Measurements from ENCODE around the gene XRCC1.
A peak's percentile ranks its signal among the peaks of the same experiment; 100 is the strongest.
"Not testable (repeated sequence)": the region's sequence is repeated elsewhere in the genome, so short reads cannot be mapped to it uniquely, and the experiment has no call there.

Gene XRCC1

DNA sequence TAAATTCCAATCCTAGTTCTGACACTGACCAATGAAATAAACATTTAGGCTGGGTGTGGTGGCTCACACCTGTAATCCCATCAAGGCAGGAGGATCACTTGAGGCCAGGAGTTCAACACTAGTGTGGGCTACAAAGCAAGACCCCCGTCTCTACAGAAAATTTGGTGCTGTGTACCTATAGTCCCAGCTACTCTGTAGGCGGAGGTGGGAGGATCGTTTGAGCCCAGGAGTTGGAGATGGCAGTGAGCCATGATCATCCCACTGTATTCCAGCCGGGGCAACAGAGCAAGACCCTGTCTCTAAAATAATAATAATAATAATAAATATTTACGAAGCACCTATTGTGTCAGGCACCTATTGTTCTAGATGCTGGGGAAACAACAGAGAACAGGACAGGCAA, 13.9 kb upstream of the XRCC1 start:
- intact Hi-C loops (cut with DNase I; ENCODE audit: low total_unique reads), result no loop called here
- Histone ChIP-seq H3K4me1 (peaks cover 0 to 14% (median 11%) of the 10 kb centered on the region in 4 donors), H3K9me3 (no peaks in the 10 kb centered on the region), H3K4me3 (no peak overlapping the region), H3K27me3 (no peaks in the 10 kb centered on the region), H3K36me3 (peaks cover 16 to 57% (median 25%) of the 10 kb centered on the region in 3 donors), H3K27ac (no peak overlapping the region)
- TF ChIP-seq, protein P1, sequence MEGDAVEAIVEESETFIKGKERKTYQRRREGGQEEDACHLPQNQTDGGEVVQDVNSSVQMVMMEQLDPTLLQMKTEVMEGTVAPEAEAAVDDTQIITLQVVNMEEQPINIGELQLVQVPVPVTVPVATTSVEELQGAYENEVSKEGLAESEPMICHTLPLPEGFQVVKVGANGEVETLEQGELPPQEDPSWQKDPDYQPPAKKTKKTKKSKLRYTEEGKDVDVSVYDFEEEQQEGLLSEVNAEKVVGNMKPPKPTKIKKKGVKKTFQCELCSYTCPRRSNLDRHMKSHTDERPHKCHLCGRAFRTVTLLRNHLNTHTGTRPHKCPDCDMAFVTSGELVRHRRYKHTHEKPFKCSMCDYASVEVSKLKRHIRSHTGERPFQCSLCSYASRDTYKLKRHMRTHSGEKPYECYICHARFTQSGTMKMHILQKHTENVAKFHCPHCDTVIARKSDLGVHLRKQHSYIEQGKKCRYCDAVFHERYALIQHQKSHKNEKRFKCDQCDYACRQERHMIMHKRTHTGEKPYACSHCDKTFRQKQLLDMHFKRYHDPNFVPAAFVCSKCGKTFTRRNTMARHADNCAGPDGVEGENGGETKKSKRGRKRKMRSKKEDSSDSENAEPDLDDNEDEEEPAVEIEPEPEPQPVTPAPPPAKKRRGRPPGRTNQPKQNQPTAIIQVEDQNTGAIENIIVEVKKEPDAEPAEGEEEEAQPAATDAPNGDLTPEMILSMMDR (IDR thresholded peaks at IDR 0.05), result no peak
- no peak for DNase-seq

DNA sequence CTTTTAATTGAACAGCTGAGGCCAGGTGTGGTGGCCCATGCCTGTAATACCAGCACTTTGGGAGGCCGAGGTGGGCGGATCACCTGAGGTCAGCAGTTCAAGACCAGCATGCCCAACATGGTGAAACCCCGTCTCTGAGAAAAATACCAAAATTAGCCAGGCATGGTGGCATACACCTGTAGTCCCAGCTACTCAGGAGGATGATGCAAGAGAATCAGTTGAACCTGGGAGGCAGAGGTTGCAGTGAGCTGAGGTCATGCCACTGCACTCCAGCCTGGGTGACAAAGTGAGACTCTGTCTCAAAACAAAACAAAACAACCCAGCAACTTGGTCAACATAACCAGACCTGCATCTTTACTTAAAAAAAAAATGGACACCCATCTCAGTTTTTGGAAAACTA, 11.7 kb upstream of the XRCC1 start:
- intact Hi-C loops (cut with DNase I; ENCODE audit: low total_unique reads); H3K4me1 ChIP-seq; DNase-seq; H3K27ac ChIP-seq; H3K27me3 ChIP-seq; H3K4me3 ChIP-seq; H3K9me3 ChIP-seq: not testable (repeated sequence)
- peaks cover 3 to 34% (median 7%) of the 10 kb centered on the region in 3 donors for H3K36me3 ChIP-seq

DNA sequence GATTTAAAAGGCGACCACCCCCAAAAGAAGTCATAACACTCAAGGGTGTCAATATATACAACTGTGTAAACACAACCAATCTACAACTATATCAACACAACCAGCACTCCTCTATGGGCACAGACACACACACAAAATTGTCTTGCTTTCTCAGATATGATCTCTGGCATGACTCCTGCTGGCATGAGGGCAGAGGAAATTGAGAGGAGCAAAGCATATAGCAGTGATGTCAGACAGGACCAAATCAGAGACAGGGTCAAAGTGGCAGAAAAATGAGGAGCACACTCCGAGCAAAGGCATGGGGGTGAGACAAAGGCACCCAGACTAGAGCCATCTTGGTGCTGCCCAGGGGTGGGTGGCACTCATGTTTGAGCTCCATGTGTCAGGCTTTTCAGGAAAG, 11.0 kb upstream of the XRCC1 start:
- no peak overlapping the region for H3K27ac ChIP-seq
- no peaks in the 10 kb centered on the region for H3K9me3 ChIP-seq
- no peaks in the 10 kb centered on the region for H3K27me3 ChIP-seq
- peaks cover 0 to 27% (median 5%) of the 10 kb centered on the region in 3 donors for H3K36me3 ChIP-seq
- intact Hi-C loops (cut with DNase I; ENCODE audit: low total_unique reads), result no loop called here
- no peak for DNase-seq
- TF ChIP-seq, protein P1 (IDR thresholded peaks at IDR 0.05), result no peak
- H3K4me3 ChIP-seq, result no peak overlapping the region
- peaks cover 0 to 5% (median 2%) of the 10 kb centered on the region in 4 donors for H3K4me1 ChIP-seq

DNA sequence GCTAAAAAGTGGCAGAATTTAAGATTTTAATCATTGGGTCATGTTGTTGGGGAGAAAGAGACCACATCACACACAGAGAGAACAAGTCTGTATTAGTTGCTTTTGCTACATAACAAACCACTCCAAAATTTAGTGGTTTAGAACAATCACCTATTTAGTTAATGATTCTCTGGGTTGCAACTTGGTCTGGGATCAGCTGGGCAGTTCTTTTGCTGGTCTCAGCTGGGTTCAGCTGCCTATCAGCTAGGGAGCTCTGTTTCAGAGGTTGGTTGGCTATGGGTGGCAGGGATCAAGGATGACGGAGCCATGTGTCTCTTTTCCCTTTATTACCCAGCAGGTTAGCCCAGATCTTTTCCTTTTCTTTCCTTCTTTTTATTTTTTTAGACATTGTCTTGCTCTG, 9.2 kb upstream of the XRCC1 start:
- intact Hi-C loops (cut with DNase I; ENCODE audit: low total_unique reads), result no loop called here
- TF ChIP-seq, protein P1 (IDR thresholded peaks at IDR 0.05), result no peak
- no peak overlapping the region for H3K27ac ChIP-seq
- no peak for DNase-seq
- H3K4me1 ChIP-seq, result peaks cover 0 to 16% (median 3%) of the 10 kb centered on the region in 4 donors
- no peaks in the 10 kb centered on the region for H3K9me3 ChIP-seq
- H3K36me3 ChIP-seq, result peaks cover 0 to 9% (median 0%) of the 10 kb centered on the region in 3 donors
- no peak overlapping the region for H3K4me3 ChIP-seq
- no peaks in the 10 kb centered on the region for H3K27me3 ChIP-seq

DNA sequence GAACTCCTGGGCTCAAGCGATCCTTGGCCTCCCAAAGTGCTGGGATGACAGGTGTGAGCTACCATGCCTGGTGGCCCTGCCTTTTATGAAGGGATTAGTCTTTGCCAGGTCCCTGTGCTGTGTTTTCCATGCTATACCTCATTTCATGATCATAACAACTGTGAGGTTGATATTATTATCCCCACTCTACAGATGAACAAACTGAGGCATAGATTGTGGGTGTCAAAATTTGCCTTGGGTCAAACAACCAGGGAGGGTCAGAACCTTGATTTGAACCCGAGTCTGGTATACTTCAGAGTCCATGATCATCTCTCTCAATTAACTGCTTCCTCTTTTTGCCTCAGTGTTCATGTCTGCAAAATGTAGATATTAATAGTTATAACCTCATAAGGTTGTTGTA, 7.2 kb upstream of the XRCC1 start:
- no peaks in the 10 kb centered on the region for H3K9me3 ChIP-seq
- intact Hi-C loops (cut with DNase I; ENCODE audit: low total_unique reads), result no loop called here

DNA sequence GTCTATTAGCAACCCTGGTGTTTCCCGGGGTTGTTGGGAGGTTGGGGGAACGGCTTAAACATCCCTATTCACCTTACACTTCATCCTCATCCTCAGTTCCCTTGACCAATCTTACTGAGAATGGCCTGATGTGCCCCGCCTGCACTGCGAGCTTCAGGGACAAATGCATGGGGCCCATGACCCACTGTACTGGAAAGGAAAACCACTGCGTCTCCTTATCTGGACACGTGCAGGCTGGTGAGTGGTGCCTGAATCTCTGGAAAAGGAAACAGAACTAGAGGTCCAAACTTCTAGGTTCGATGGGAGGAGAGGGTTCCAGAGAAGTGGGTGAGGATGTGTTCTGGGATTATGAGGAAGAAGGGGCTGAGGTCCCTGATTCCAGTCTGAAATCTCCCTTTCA, 6.1 kb upstream of the XRCC1 start:
- TF ChIP-seq, protein P1 (IDR thresholded peaks at IDR 0.05), result no peak
- H3K4me3 ChIP-seq, result peak overlapping the region; percentile 47 to 49
- H3K36me3 ChIP-seq, result no peaks in the 10 kb centered on the region
- intact Hi-C loops (cut with DNase I; ENCODE audit: low total_unique reads), result no loop called here
- H3K4me1 ChIP-seq, result peaks cover 0 to 16% (median 3%) of the 10 kb centered on the region in 4 donors
- H3K27me3 ChIP-seq, result no peaks in the 10 kb centered on the region
- peak overlapping the region in 1 of 2 donors; percentile 65 for H3K27ac ChIP-seq
- DNase-seq, result no peak
- H3K9me3 ChIP-seq, result no peaks in the 10 kb centered on the region

More for the DNA sequence above, 7.2 kb upstream of the XRCC1 start:
- Histone ChIP-seq H3K27ac (no peak overlapping the region), H3K36me3 (no peaks in the 10 kb centered on the region), H3K27me3 (no peaks in the 10 kb centered on the region), H3K4me1 (peaks cover 0 to 16% (median 3%) of the 10 kb centered on the region in 4 donors), H3K4me3 (no peak overlapping the region)
- DNase-seq, result no peak
- TF ChIP-seq, protein P1 (IDR thresholded peaks at IDR 0.05), result no peak
